ENCODE data around the gene TFDP2.

Gene TFDP2

GRCh38 chr3:141894524-141895176, 254.7 kb downstream of the TFDP2 start:
- Mint-ChIP-seq H3K4me3 (no peak overlapping the region), H3K27me3 (no peaks in the 10 kb centered on the region), H3K36me3 (peaks cover 50% of the 10 kb centered on the region), H3K4me1 (peaks cover 26% of the 10 kb centered on the region), H3K9me3 (no peaks in the 10 kb centered on the region), H3K27ac (no peak overlapping the region)
- no peak for ATAC-seq
